ENCODE data around the gene CARNS1. TPM values are rescaled to one million over a fixed set of nuclear protein-coding genes. Genes with fewer than 3 reads are reported as not detected.

The CARNS1 gene
- total and polyA plus RNA-seq, 4 donors, result 8.6 to 38.6 (median 25.7) TPM

- Histone ChIP-seq H3K27me3 (ENCODE audit: control insufficient read depth, insufficient read depth, low read length) (peaks cover 31% of the 10 kb centered on the region), H3K27ac (ENCODE audit: low read depth, low read length) (no peak overlapping the region), H3K4me1 (ENCODE audit: control insufficient read depth, insufficient read depth, low read length) (peaks cover 63% of the 10 kb centered on the region), H3K36me3 (ENCODE audit: control insufficient read depth, insufficient read depth, low read length) (peaks cover under 1% of the 10 kb centered on the region), H3K4me3 (ENCODE audit: low read depth, low read length) (no peak overlapping the region), H3K9me3 (ENCODE audit: control insufficient read depth, insufficient read depth, low read length) (no peaks in the 10 kb centered on the region)
- DNase-seq (ENCODE audit: low read depth in 4 of 6, low spot score in 6 of 6), result peak in 1 of 6 donors; percentile 31
- WGBS (ENCODE audit: insufficient coverage), result 38% methylated on average over 11 of the region's 14 CpGs
Observed at GRCh38 chr11:67370351-67371076, 45.0 kb upstream of the CARNS1 start.

GRCh38 chr11:67371189-67371910, 44.1 kb upstream of the CARNS1 start:
- WGBS (ENCODE audit: insufficient coverage), result 66% methylated on average over 7 of the region's 8 CpGs
- Histone ChIP-seq H3K9me3 (ENCODE audit: control insufficient read depth, insufficient read depth, low read length) (no peaks in the 10 kb centered on the region), H3K36me3 (ENCODE audit: control insufficient read depth, insufficient read depth, low read length) (no peaks in the 10 kb centered on the region), H3K4me3 (ENCODE audit: low read depth, low read length) (no peak overlapping the region), H3K27me3 (ENCODE audit: control insufficient read depth, insufficient read depth, low read length) (peaks cover 40% of the 10 kb centered on the region), H3K27ac (ENCODE audit: low read depth, low read length) (no peak overlapping the region), H3K4me1 (ENCODE audit: control insufficient read depth, insufficient read depth, low read length) (peaks cover 63% of the 10 kb centered on the region)
- no peak for DNase-seq (ENCODE audit: low read depth in 4 of 6, low spot score in 6 of 6)

GRCh38 chr11:67371911-67372320, 43.6 kb upstream of the CARNS1 start:
- 28% methylated on average over 9 of the region's 16 CpGs for WGBS (ENCODE audit: insufficient coverage)
- Histone ChIP-seq H3K4me3 (ENCODE audit: low read depth, low read length) (peak overlapping the region; percentile 21), H3K27me3 (ENCODE audit: control insufficient read depth, insufficient read depth, low read length) (peaks cover 43% of the 10 kb centered on the region), H3K9me3 (ENCODE audit: control insufficient read depth, insufficient read depth, low read length) (no peaks in the 10 kb centered on the region), H3K36me3 (ENCODE audit: control insufficient read depth, insufficient read depth, low read length) (no peaks in the 10 kb centered on the region), H3K4me1 (ENCODE audit: control insufficient read depth, insufficient read depth, low read length) (peaks cover 60% of the 10 kb centered on the region), H3K27ac (ENCODE audit: low read depth, low read length) (no peak overlapping the region)
- no peak for DNase-seq (ENCODE audit: low read depth in 4 of 6, low spot score in 6 of 6)

- under 1% methylated on average over 66 of the region's 78 CpGs for WGBS (ENCODE audit: insufficient coverage)
- Histone ChIP-seq H3K4me1 (ENCODE audit: control insufficient read depth, insufficient read depth, low read length) (peaks cover 55% of the 10 kb centered on the region), H3K27ac (ENCODE audit: low read depth, low read length) (no peak overlapping the region), H3K4me3 (ENCODE audit: low read depth, low read length) (peak overlapping the region; percentile 26), H3K27me3 (ENCODE audit: control insufficient read depth, insufficient read depth, low read length) (peaks cover 45% of the 10 kb centered on the region), H3K36me3 (ENCODE audit: control insufficient read depth, insufficient read depth, low read length) (peaks cover under 1% of the 10 kb centered on the region), H3K9me3 (ENCODE audit: control insufficient read depth, insufficient read depth, low read length) (no peaks in the 10 kb centered on the region)
- DNase-seq (ENCODE audit: low read depth in 4 of 6, low spot score in 6 of 6), result no peak
Observed at GRCh38 chr11:67372321-67372992, 43.0 kb upstream of the CARNS1 start.

- WGBS (ENCODE audit: insufficient coverage), result under 1% methylated on average over 65 of the region's 76 CpGs
- Histone ChIP-seq H3K9me3 (ENCODE audit: control insufficient read depth, insufficient read depth, low read length) (no peaks in the 10 kb centered on the region), H3K27ac (ENCODE audit: low read depth, low read length) (no peak within 1 kb of the TSS), H3K36me3 (ENCODE audit: control insufficient read depth, insufficient read depth, low read length) (peaks cover 2% of the 10 kb centered on the region), H3K4me3 (ENCODE audit: low read depth, low read length) (peak within 1 kb of the TSS; percentile 26), H3K4me1 (ENCODE audit: control insufficient read depth, insufficient read depth, low read length) (peaks cover 53% of the 10 kb centered on the region), H3K27me3 (ENCODE audit: control insufficient read depth, insufficient read depth, low read length) (peaks cover 47% of the 10 kb centered on the region)
- peak in 2 of 6 donors; percentile 57 to 72 for DNase-seq (ENCODE audit: low read depth in 4 of 6, low spot score in 6 of 6)
Observed at GRCh38 chr11:67372993-67373647, 42.4 kb upstream of the CARNS1 start, which contains the start of gene CLCF1. TSS of gene CLCF1 (minus strand) at chr11:67373598. CDS start at chr11:67373539, 59 bp downstream.

GRCh38 chr11:67373648-67374570, 41.6 kb upstream of the CARNS1 start:
- peak in 2 of 6 donors; percentile 39 to 53 for DNase-seq (ENCODE audit: low read depth in 4 of 6, low spot score in 6 of 6)
- Histone ChIP-seq H3K4me3 (ENCODE audit: low read depth, low read length) (peak overlapping the region; percentile 14), H3K27ac (ENCODE audit: low read depth, low read length) (no peak overlapping the region), H3K9me3 (ENCODE audit: control insufficient read depth, insufficient read depth, low read length) (no peaks in the 10 kb centered on the region), H3K27me3 (ENCODE audit: control insufficient read depth, insufficient read depth, low read length) (peaks cover 47% of the 10 kb centered on the region), H3K4me1 (ENCODE audit: control insufficient read depth, insufficient read depth, low read length) (peaks cover 53% of the 10 kb centered on the region), H3K36me3 (ENCODE audit: control insufficient read depth, insufficient read depth, low read length) (peaks cover 5% of the 10 kb centered on the region)
- 9% methylated on average over 29 of the region's 40 CpGs for WGBS (ENCODE audit: insufficient coverage)

GRCh38 chr11:67374571-67375281, 40.8 kb upstream of the CARNS1 start:
- H3K4me3 ChIP-seq (ENCODE audit: low read depth, low read length), result no peak overlapping the region
- no CpG with 5 or more reads among the region's 9 CpGs for WGBS (ENCODE audit: insufficient coverage)
- peaks cover 14% of the 10 kb centered on the region for H3K36me3 ChIP-seq (ENCODE audit: control insufficient read depth, insufficient read depth, low read length)
- no peaks in the 10 kb centered on the region for H3K9me3 ChIP-seq (ENCODE audit: control insufficient read depth, insufficient read depth, low read length)
- H3K27me3 ChIP-seq (ENCODE audit: control insufficient read depth, insufficient read depth, low read length), result peaks cover 45% of the 10 kb centered on the region
- no peak for DNase-seq (ENCODE audit: low read depth in 4 of 6, low spot score in 6 of 6)
- H3K27ac ChIP-seq (ENCODE audit: low read depth, low read length), result no peak overlapping the region
- peaks cover 53% of the 10 kb centered on the region for H3K4me1 ChIP-seq (ENCODE audit: control insufficient read depth, insufficient read depth, low read length)

- H3K9me3 ChIP-seq (ENCODE audit: control insufficient read depth, insufficient read depth, low read length), result no peaks in the 10 kb centered on the region
- no peak for DNase-seq (ENCODE audit: low read depth in 4 of 6, low spot score in 6 of 6)
- no peak overlapping the region for H3K27ac ChIP-seq (ENCODE audit: low read depth, low read length)
- H3K27me3 ChIP-seq (ENCODE audit: control insufficient read depth, insufficient read depth, low read length), result peaks cover 43% of the 10 kb centered on the region
- H3K4me1 ChIP-seq (ENCODE audit: control insufficient read depth, insufficient read depth, low read length), result peaks cover 47% of the 10 kb centered on the region
- WGBS (ENCODE audit: insufficient coverage), result 26% methylated on average over 5 of the region's 15 CpGs
- peaks cover 14% of the 10 kb centered on the region for H3K36me3 ChIP-seq (ENCODE audit: control insufficient read depth, insufficient read depth, low read length)
- H3K4me3 ChIP-seq (ENCODE audit: low read depth, low read length), result no peak overlapping the region
Observed at GRCh38 chr11:67375320-67376055, 40.0 kb upstream of the CARNS1 start.
